HepG2 (cell line): Measurements from ENCODE around the gene C5orf52. TPM values are rescaled to one million over a fixed set of nuclear protein-coding genes. Genes with fewer than 3 reads are reported as not detected.

Experiments used
- ATAC-seq: fragments of 200-7000 bp; cut with Tn5 transposase; 3 replicates; pipeline ENCODE4 v1.9.1; 2020; ENCODE audit warnings: mild to moderate bottlenecking, moderate library complexity
- BruUV-seq: library from RNA; stranded (reverse); fragments of 400-500 nt; replicated peaks from 2 replicates; lab custom pipeline; 2021; lab: Mats Ljungman, UMichigan
- CTCF ChIA-PET: fragments of 300-600 bp; formaldehyde crosslinking; extraction: SDS; loops from one replicate; lab custom pipeline; 2021; ENCODE audit warnings: low total read pairs, inconsistent platforms, low intra/inter-chr PET ratio; lab: Yijun Ruan, JAX
- POLR2A ChIA-PET: fragments of 350-600 bp; sonication (Branson Sonifier 250); formaldehyde crosslinking; loops from one replicate; lab custom pipeline; 2020; ENCODE audit warnings: antibody characterized with exemption, inconsistent platforms; lab: Yijun Ruan, JAX
- DNase-seq: peaks from one replicate; pipeline ENCODE4 v3.0.0-alpha.2; 2015; ENCODE audit warnings: low spot score
- FAIRE-seq: peaks from 3 replicates; lab custom pipeline; 2011; peaks lifted over from hg19 to GRCh38; lab: Jason Lieb, UNC
- H2AFZ ChIP-seq: one replicate; pipeline ENCODE4 v1.6.1; 2011; ENCODE audit warnings: low read length, inconsistent platforms
- H3K27ac ChIP-seq: fragments of 300-600 bp; 3 replicates; pipeline ENCODE4 v1.8.0; 2011; ENCODE audit warnings: mixed run types, mild to moderate bottlenecking, mixed read lengths, low read length, inconsistent platforms; ENCODE audit not compliant: insufficient read depth; ENCODE audit errors: extremely low read length
- H3K27me3 ChIP-seq, 2 experiments: fragments of 200-600 bp in 1 of 2; 2 replicates in 1 of 2; 3 replicates in 1 of 2; pipeline versions ENCODE4 v1.6.0 to v1.8.0; 2011; ENCODE audit warnings: low read length in 2 of 2, mild to moderate bottlenecking in 2 of 2, moderate library complexity in 2 of 2, inconsistent platforms in 1 of 2; ENCODE audit not compliant: insufficient read depth in 2 of 2, control insufficient read depth in 1 of 2
- H3K36me3 ChIP-seq, 2 experiments: fragments of 200-600 bp in 1 of 2; replicated peaks in 1 of 2; 2 replicates in 1 of 2; 3 replicates in 1 of 2; pipeline versions ENCODE4 v1.5.1 to v1.8.0; 2011; ENCODE audit warnings: low read length in 2 of 2, inconsistent platforms in 1 of 2; ENCODE audit not compliant: insufficient read depth in 2 of 2, control insufficient read depth in 1 of 2
- H3K4me1 ChIP-seq: 2 replicates; pipeline ENCODE4 v1.5.1; 2012; ENCODE audit warnings: low read length, inconsistent platforms; ENCODE audit not compliant: insufficient read depth
- H3K4me2 ChIP-seq: 2 replicates; pipeline ENCODE4 v1.6.0; 2011; ENCODE audit warnings: low read depth, low read length, inconsistent platforms
- H3K4me3 ChIP-seq, 3 experiments: fragments of 200-600 bp in 1 of 3; sonication (generic), shearing (Covaris generic) in 1 of 3; replicated peaks in 1 of 3; 2 replicates each; pipeline ENCODE4 v1.5.1; 2011 to 2016; ENCODE audit warnings: low read length in 3 of 3, inconsistent platforms in 2 of 3, low read depth in 2 of 3, mild to moderate bottlenecking in 2 of 3, control low read depth in 1 of 3, mixed read lengths in 1 of 3; ENCODE audit not compliant: insufficient read depth in 1 of 3
- H3K79me2 ChIP-seq: one replicate; pipeline ENCODE4 v1.6.1; 2011; ENCODE audit warnings: low read length, inconsistent platforms; ENCODE audit not compliant: insufficient read depth
- H3K9ac ChIP-seq: 2 replicates; pipeline ENCODE4 v1.6.0; 2011; ENCODE audit warnings: mild to moderate bottlenecking, low read depth, low read length, inconsistent platforms; ENCODE audit not compliant: insufficient read depth
- H3K9me3 ChIP-seq: 2 replicates; pipeline ENCODE4 v1.5.1; 2012; ENCODE audit warnings: mild to moderate bottlenecking, low read length
- H4K20me1 ChIP-seq: 2 replicates; pipeline ENCODE4 v1.6.0; 2011; ENCODE audit warnings: inconsistent platforms, mild to moderate bottlenecking, low read length, moderate library complexity; ENCODE audit not compliant: insufficient read depth
- ARNT ChIP-seq: fragments of 450-650 bp; IDR thresholded peaks from 2 replicates; pipeline ENCODE4 v1.6.1; 2017
- ATF6 ChIP-seq: sonication (generic); formaldehyde crosslinking; conservative IDR thresholded peaks from 2 replicates; pipeline ENCODE4 v1.4.0; 2020; ENCODE audit warnings: missing genetic modification reagents
- DR1 ChIP-seq: sonication (generic); formaldehyde crosslinking; IDR thresholded peaks from 2 replicates; pipeline ENCODE4 v1.8.0; 2021; ENCODE audit warnings: mild to moderate bottlenecking, missing genetic modification reagents, inconsistent platforms
- ISX ChIP-seq: sonication (generic); formaldehyde crosslinking; conservative IDR thresholded peaks from 2 replicates; pipeline ENCODE4 v1.5.0; 2020; ENCODE audit warnings: missing genetic modification reagents
- NFE2 ChIP-seq: sonication (generic); formaldehyde crosslinking; IDR thresholded peaks from 2 replicates; pipeline ENCODE4 v1.4.0; 2020; ENCODE audit warnings: missing genetic modification reagents
- NFKBIZ ChIP-seq: IDR thresholded peaks from 2 replicates; pipeline ENCODE4 v1.6.1; 2018; ENCODE audit warnings: missing genetic modification reagents, missing compliant biosample characterization
- PITX1 ChIP-seq: sonication (generic); formaldehyde crosslinking; IDR thresholded peaks from 2 replicates; pipeline ENCODE4 v1.5.1; 2020; ENCODE audit warnings: mild to moderate bottlenecking, missing genetic modification reagents
- TOPORS ChIP-seq: sonication (generic); formaldehyde crosslinking; IDR thresholded peaks from 2 replicates; pipeline ENCODE4 v1.8.0; 2023; ENCODE audit warnings: mild to moderate bottlenecking, missing genetic modification reagents
- ZBTB33 ChIP-seq: sonication (generic); formaldehyde crosslinking; IDR thresholded peaks from 2 replicates; pipeline ENCODE4 v1.4.0; 2020; ENCODE audit warnings: missing genetic modification reagents
- ZNF749 ChIP-seq: sonication (generic); formaldehyde crosslinking; IDR thresholded peaks from 2 replicates; pipeline ENCODE4 v1.8.0; 2022; ENCODE audit warnings: mild to moderate bottlenecking, missing genetic modification reagents, moderate library complexity, borderline replicate concordance
- WGBS: methylation state at CpG from one replicate; pipeline ENCODE4 v1.1.6; 2017; ENCODE audit warnings: low lambda C conversion rate; 5-methylcytosine and 5-hydroxymethylcytosine counted together
- in situ Hi-C: cut with HindIII; loops from 2 replicates; pipeline ENCODE4 v1.10.0; 2017; ENCODE audit warnings: low pct_unique_long_range_greater_than_20kb; ENCODE audit not compliant: extremely low pct_ligation_motif_present
- intact Hi-C: fragments of 100-400 bp; cut with micrococcal nuclease; formaldehyde crosslinking; loops from one replicate; pipeline ENCODE4 v1.10.0; 2022; ENCODE audit not compliant: unreplicated experiment
- polyA plus RNA-seq, 8 experiments: library from polyadenylated mRNA; depleted of rRNA in 3 of 8; stranded (reverse) in 7 of 8; unstranded in 1 of 8; fragments of >200 nt; fragmentation: Illumina TruSeq in 4 of 8; extraction: Trizol in 4 of 8; gene quantifications; 2 replicates each; pipeline versions ENCODE4 v1.2.1 to v1.2.3, GENCODE V29; 2011 to 2016; ENCODE audit warnings: low read depth in 4 of 8, missing spikeins in 1 of 8, mixed read lengths in 1 of 8; ENCODE audit not compliant: insufficient read depth in 1 of 8
- total RNA-seq, 5 experiments: library from RNA; depleted of rRNA; stranded (reverse); fragments of >200 nt; fragmentation: Illumina TruSeq; extraction: Trizol; gene quantifications; 2 replicates each; pipeline ENCODE4 v1.2.3, GENCODE V29; 2016; ENCODE audit warnings: low read depth in 1 of 5
- TF ChIP-seq, protein P1 (sequence below): IDR thresholded peaks from 2 replicates; pipeline ENCODE4 v1.6.1; 2018; ENCODE audit warnings: missing genetic modification reagents
- TF ChIP-seq, protein P2 (sequence below): sonication (generic); formaldehyde crosslinking; IDR thresholded peaks from 2 replicates; pipeline ENCODE4 v1.4.0; 2020; ENCODE audit warnings: mild to moderate bottlenecking, missing genetic modification reagents

C5orf52 gene
- total and polyA plus RNA-seq, 2 of the 13 experiments (the other 11 are each of a cell fraction or from before 2014, with no cell fraction given): not detected

DNA sequence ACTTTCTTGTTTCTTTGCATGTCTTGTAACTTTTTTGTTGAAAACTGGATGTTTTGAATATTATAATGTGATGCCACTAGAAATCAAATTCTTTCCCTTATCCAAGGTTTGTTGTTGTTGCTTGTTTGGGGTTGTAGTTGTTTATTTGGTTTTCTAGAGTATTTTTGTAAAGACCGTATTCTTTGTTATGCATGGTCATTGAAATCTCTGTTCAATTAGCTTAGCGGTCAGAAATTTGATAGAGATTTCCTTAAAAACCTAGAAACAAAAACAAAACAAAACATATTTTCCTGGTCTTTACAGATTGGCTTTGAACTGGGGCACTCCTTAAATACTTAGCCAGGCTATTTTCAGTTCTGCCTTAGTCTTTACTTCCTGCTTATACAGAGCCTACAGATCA lies 41.0 kb upstream of the C5orf52 start:
- H3K27ac ChIP-seq: no peak overlapping the region
- 74% methylated on average over 2 of the region's 2 CpGs for WGBS
- H3K27me3 ChIP-seq: no peaks in the 10 kb centered on the region
- no peak overlapping the region for H3K4me3 ChIP-seq
- DNase-seq: no peak
- H3K9ac ChIP-seq: no peak overlapping the region
- no peak overlapping the region for H2AFZ ChIP-seq
- H3K4me1 ChIP-seq: no peaks in the 10 kb centered on the region
- no peak for FAIRE-seq
- no peaks in the 10 kb centered on the region for H3K36me3 ChIP-seq
- TF ChIP-seq NFKBIZ (CRISPR knock-in tag) (no peak), DR1 (no peak), NFE2 (no peak), PITX1 (no peak)
- ChIA-PET POLR2A (no interaction called here), CTCF (no interaction called here)
- in situ Hi-C loops (no loop called here), intact Hi-C loops (no loop called here)
- no peaks in the 10 kb centered on the region for H4K20me1 ChIP-seq
- ATAC-seq: no peak
- no peak overlapping the region for H3K4me2 ChIP-seq
- no peaks in the 10 kb centered on the region for H3K9me3 ChIP-seq
- BruUV-seq: no TSS peak
- no peaks in the 10 kb centered on the region for H3K79me2 ChIP-seq

DNA sequence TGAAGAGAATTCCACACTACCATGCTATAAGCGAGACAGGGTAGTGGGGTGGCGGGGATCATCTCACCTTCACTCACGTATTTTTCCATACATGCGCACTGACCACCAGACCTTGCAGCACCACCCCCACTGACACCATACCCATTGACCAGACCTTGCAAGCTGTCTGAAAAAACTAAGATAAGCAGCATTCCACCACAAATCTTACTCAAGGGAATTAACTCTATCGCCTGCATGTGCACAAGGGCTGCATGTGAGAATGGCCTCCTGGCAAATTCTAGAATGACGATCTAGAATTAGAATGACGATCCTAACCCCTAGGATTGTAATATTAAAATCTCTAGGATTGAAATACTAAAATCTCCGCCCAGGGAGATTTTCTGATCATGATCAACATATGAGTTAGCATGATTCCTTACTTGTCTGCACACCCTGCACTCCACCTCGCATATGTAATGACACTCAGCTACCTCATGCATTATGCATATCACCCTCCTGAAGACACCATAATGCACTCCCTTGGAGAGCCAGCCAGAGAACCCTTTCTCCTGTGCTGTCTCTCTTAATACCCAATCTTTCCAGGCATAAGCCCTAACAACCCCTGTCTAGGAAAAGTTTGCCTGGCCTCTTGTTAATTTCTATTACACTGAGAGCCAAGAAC lies 30.8 kb upstream of the C5orf52 start:
- H4K20me1 ChIP-seq: no peaks in the 10 kb centered on the region
- H3K79me2 ChIP-seq: no peaks in the 10 kb centered on the region
- ChIA-PET POLR2A (no interaction called here), CTCF (no interaction called here)
- H2AFZ ChIP-seq: no peak overlapping the region
- no peak overlapping the region for H3K27ac ChIP-seq
- intact Hi-C loops (no loop called here), in situ Hi-C loops (no loop called here)
- no peak overlapping the region for H3K4me3 ChIP-seq
- no peaks in the 10 kb centered on the region for H3K27me3 ChIP-seq
- BruUV-seq: no TSS peak
- H3K9ac ChIP-seq: no peak overlapping the region
- DNase-seq: no peak
- 45% methylated on average over 9 of the region's 9 CpGs for WGBS
- no peak overlapping the region for H3K4me2 ChIP-seq
- H3K36me3 ChIP-seq: no peaks in the 10 kb centered on the region
- no peaks in the 10 kb centered on the region for H3K4me1 ChIP-seq
- no peak for FAIRE-seq
- ATAC-seq: no peak
- no peaks in the 10 kb centered on the region for H3K9me3 ChIP-seq
- TF ChIP-seq ARNT: no peak
- TF ChIP-seq ZNF749 (CRISPR knock-in tag): no peak
- no peak for TF ChIP-seq ATF6 (CRISPR knock-in tag)
- TF ChIP-seq ZBTB33 (CRISPR knock-in tag): no peak
- TF ChIP-seq TOPORS (CRISPR knock-in tag): no peak
- TF ChIP-seq, protein P1, sequence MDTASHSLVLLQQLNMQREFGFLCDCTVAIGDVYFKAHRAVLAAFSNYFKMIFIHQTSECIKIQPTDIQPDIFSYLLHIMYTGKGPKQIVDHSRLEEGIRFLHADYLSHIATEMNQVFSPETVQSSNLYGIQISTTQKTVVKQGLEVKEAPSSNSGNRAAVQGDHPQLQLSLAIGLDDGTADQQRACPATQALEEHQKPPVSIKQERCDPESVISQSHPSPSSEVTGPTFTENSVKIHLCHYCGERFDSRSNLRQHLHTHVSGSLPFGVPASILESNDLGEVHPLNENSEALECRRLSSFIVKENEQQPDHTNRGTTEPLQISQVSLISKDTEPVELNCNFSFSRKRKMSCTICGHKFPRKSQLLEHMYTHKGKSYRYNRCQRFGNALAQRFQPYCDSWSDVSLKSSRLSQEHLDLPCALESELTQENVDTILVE (CRISPR knock-in tag): no peak
- TF ChIP-seq, protein P2, sequence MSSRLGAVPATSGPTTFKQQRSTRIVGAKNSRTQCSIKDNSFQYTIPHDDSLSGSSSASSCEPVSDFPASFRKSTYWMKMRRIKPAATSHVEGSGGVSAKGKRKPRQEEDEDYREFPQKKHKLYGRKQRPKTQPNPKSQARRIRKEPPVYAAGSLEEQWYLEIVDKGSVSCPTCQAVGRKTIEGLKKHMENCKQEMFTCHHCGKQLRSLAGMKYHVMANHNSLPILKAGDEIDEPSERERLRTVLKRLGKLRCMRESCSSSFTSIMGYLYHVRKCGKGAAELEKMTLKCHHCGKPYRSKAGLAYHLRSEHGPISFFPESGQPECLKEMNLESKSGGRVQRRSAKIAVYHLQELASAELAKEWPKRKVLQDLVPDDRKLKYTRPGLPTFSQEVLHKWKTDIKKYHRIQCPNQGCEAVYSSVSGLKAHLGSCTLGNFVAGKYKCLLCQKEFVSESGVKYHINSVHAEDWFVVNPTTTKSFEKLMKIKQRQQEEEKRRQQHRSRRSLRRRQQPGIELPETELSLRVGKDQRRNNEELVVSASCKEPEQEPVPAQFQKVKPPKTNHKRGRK: no peak
- TF ChIP-seq ISX: no peak
